ENCODE measurements around the gene COPB2. TPM values are rescaled to one million over a fixed set of nuclear protein-coding genes. Genes with fewer than 3 reads are reported as not detected.

COPB2 gene
- total RNA-seq, 1 donor from 2014 or later = 86.1 TPM

DNA sequence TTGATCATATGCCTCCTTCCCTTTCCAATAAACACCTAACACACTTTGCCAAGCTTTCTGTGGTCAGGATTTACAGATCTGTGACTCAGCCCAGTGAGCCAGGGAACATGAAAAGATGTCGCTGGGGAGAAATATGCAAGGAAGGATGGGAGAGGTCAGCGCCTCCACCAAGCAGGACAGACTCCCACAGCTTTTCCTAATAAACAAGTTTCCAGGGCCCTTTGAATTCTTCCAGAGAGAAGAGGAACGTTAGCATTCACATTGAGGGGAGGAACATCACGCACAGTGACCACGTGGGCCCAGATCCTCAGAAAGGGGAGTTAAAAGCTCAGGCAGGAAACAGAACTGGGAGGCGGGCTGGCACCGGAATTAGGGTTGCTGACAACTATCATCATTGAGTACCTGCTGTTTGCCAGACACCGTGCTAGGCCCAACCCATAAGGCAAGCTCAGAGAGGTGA is 78.9 kb downstream of the COPB2 start:
- H3K27ac Mint-ChIP-seq = peak overlapping the region; percentile 72

DNA sequence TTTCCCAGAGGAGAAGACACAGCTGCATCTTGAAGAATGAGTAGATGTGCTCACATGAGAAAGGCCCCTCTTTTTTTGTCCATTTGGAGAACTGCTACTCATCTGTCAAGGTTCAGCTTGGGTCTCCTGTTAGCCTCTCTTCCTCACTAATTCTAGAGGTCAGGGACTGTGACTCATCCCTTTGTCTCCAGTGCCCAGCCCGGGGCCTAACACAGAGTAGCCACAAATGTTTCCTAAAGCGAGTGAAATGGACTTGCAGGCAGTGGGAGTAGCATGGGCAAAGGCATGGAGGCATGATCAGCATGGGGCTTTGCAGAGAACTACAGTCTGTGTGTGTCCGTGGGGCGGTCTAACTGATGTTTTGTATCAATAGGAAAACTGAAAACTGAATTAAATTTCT is 79.6 kb downstream of the COPB2 start:
- H3K27ac Mint-ChIP-seq = peak overlapping the region; percentile 72
- H3K4me2 ChIP-seq = no peak overlapping the region

More for the DNA sequence above, 78.9 kb downstream of the COPB2 start:
- Histone ChIP-seq H3K79me2 (ENCODE audit: low read depth) (no peaks in the 10 kb centered on the region), H2AFZ (replicated peaks) (no peak overlapping the region), H3K9ac (no peak overlapping the region), H3K9me3 (ENCODE audit: low read depth) (no peaks in the 10 kb centered on the region), H4K20me1 (ENCODE audit: low read depth) (no peaks in the 10 kb centered on the region), H3K27me3 (no peaks in the 10 kb centered on the region), H3K4me2 (no peak overlapping the region), H3K4me3 (no peak overlapping the region), H3K27ac (no peak overlapping the region), H3K36me3 (no peaks in the 10 kb centered on the region), H3F3A (ENCODE audit: low read depth) (no peaks in the 10 kb centered on the region), H3K4me1 (peaks cover 8% of the 10 kb centered on the region)
- DNase-seq (ENCODE audit: low spot score) = no peak
- Mint-ChIP-seq H3K4me3 (no peak overlapping the region), H3K9me3 (peaks cover 5% of the 10 kb centered on the region), H3K27me3 (ENCODE audit: insufficient read depth, low read depth) (peaks cover 12% of the 10 kb centered on the region), H3K36me3 (no peaks in the 10 kb centered on the region), H3K4me1 (peaks cover 72% of the 10 kb centered on the region)
- TF ChIP-seq EZH2 (IDR thresholded peaks at IDR 0.05) (no peak), EZH2phosphoT487 (IDR thresholded peaks at IDR 0.05) (no peak)
- TF ChIP-seq, protein P1, sequence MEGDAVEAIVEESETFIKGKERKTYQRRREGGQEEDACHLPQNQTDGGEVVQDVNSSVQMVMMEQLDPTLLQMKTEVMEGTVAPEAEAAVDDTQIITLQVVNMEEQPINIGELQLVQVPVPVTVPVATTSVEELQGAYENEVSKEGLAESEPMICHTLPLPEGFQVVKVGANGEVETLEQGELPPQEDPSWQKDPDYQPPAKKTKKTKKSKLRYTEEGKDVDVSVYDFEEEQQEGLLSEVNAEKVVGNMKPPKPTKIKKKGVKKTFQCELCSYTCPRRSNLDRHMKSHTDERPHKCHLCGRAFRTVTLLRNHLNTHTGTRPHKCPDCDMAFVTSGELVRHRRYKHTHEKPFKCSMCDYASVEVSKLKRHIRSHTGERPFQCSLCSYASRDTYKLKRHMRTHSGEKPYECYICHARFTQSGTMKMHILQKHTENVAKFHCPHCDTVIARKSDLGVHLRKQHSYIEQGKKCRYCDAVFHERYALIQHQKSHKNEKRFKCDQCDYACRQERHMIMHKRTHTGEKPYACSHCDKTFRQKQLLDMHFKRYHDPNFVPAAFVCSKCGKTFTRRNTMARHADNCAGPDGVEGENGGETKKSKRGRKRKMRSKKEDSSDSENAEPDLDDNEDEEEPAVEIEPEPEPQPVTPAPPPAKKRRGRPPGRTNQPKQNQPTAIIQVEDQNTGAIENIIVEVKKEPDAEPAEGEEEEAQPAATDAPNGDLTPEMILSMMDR (IDR thresholded peaks at IDR 0.05) = no peak

DNA sequence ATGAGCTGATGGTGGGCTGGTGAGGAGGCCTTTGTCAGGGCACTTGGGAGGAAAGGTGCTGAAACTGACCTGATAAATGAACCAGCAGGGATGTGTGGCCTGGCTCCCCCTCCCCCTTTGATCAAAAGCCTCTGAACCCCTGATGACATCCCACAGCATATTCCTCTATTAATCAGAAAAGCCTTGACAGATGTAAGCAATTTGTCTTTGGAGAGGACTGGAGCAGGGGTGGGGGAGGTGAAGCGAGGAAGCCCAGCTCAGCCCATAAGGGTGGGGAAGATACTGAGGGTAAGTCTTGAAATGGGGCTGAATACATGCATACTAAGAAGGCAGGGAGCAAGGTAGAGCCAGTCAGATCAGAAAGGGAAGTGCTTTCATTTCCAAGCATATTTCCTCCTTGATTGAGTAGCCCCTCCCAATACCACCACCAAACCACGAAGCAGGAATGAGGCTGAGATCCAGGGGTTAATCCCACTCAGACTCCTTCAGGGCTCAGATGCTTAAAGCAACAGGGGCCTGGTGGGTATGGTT is 80.3 kb downstream of the COPB2 start:
- Histone ChIP-seq H3K79me2 (ENCODE audit: low read depth) (no peaks in the 10 kb centered on the region), H3K4me3 (no peak overlapping the region), H3K4me1 (peaks cover 8% of the 10 kb centered on the region), H3K4me2 (no peak overlapping the region), H3K27me3 (no peaks in the 10 kb centered on the region), H4K20me1 (ENCODE audit: low read depth) (no peaks in the 10 kb centered on the region), H3F3A (ENCODE audit: low read depth) (no peaks in the 10 kb centered on the region), H3K27ac (no peak overlapping the region), H3K36me3 (no peaks in the 10 kb centered on the region), H2AFZ (replicated peaks) (no peak overlapping the region), H3K9ac (no peak overlapping the region), H3K9me3 (ENCODE audit: low read depth) (no peaks in the 10 kb centered on the region)
- H3K27me3 Mint-ChIP-seq (ENCODE audit: insufficient read depth, low read depth) = peaks cover 11% of the 10 kb centered on the region
- H3K36me3 Mint-ChIP-seq = no peaks in the 10 kb centered on the region
- H3K4me3 Mint-ChIP-seq = peak overlapping the region; percentile 19
- H3K9me3 Mint-ChIP-seq = peaks cover 5% of the 10 kb centered on the region
- peak overlapping the region; percentile 72 for H3K27ac Mint-ChIP-seq
- H3K4me1 Mint-ChIP-seq = peaks cover 65% of the 10 kb centered on the region
- no peak for DNase-seq (ENCODE audit: low spot score)
- no peak for TF ChIP-seq EZH2 (IDR thresholded peaks at IDR 0.05)
- TF ChIP-seq EZH2phosphoT487 (IDR thresholded peaks at IDR 0.05) = no peak
- TF ChIP-seq, protein P1 (IDR thresholded peaks at IDR 0.05) = no peak

More for the DNA sequence above, 79.6 kb downstream of the COPB2 start:
- no peaks in the 10 kb centered on the region for H4K20me1 ChIP-seq (ENCODE audit: low read depth)
- Mint-ChIP-seq H3K36me3 (no peaks in the 10 kb centered on the region), H3K4me1 (peaks cover 72% of the 10 kb centered on the region), H3K9me3 (peaks cover 5% of the 10 kb centered on the region), H3K4me3 (no peak overlapping the region), H3K27me3 (ENCODE audit: insufficient read depth, low read depth) (peaks cover 11% of the 10 kb centered on the region)
- H3K4me3 ChIP-seq = no peak overlapping the region
- TF ChIP-seq EZH2 (IDR thresholded peaks at IDR 0.05) = no peak
- TF ChIP-seq EZH2phosphoT487 (IDR thresholded peaks at IDR 0.05) = no peak
- TF ChIP-seq, protein P1 (IDR thresholded peaks at IDR 0.05) = no peak
- no peaks in the 10 kb centered on the region for H3K79me2 ChIP-seq (ENCODE audit: low read depth)
- H3K4me1 ChIP-seq = peaks cover 8% of the 10 kb centered on the region
- no peak overlapping the region for H2AFZ ChIP-seq (replicated peaks)
- DNase-seq (ENCODE audit: low spot score) = no peak
- H3K9ac ChIP-seq = no peak overlapping the region
- H3K27ac ChIP-seq = no peak overlapping the region
- no peaks in the 10 kb centered on the region for H3K36me3 ChIP-seq
- H3K27me3 ChIP-seq = no peaks in the 10 kb centered on the region
- no peaks in the 10 kb centered on the region for H3F3A ChIP-seq (ENCODE audit: low read depth)
- H3K9me3 ChIP-seq (ENCODE audit: low read depth) = no peaks in the 10 kb centered on the region
